Measurements from ENCODE around the gene STOM.

DNA sequence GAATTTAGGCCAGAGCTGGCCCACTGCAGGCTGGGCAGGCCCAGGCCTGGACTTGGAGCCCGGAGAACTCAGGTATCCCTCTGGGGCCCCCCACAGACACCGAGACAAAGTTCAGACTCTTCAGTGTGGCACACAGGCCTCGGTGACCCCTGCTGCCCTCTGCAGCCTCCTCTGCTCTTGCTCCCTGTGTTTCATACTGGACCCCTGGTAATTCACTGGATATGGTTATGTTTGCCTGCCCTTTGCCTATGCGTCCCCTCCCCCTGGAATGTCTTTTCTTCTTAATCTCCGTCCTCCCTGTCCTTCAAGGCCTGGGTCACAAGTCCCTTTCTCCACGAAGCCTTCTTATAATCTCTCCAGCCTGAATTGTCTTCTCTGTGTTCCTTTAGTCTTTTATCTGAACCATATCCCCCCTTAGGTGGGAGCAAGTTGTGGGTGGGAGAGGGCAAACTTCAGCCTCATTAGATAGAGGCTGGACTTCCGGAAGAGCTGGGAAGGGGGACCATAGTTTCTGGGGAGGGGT is 72.0 kb downstream of the STOM start:
- TF ChIP-seq SALL2 (tag by site-specific recombination; IDR thresholded peaks at IDR 0.05; ENCODE audit: borderline replicate concordance) (no peak), ZNF76 (tag by site-specific recombination; IDR thresholded peaks at IDR 0.05; ENCODE audit: borderline replicate concordance, low read depth) (no peak)
